Neuronal stem cell (in vitro differentiated cells): Measurements from ENCODE around the gene CDH3. TPM values are rescaled to one million over a fixed set of nuclear protein-coding genes. Genes with fewer than 3 reads are reported as not detected.

Experiments used
- DNase-seq: peaks from one replicate; pipeline ENCODE4 v3.0.0-alpha.2; 2013; ENCODE audit warnings: low spot score
- H2AFZ ChIP-seq: one replicate; pipeline ENCODE4 v1.6.1; 2013; ENCODE audit warnings: mild to moderate bottlenecking, low read length, inconsistent platforms
- H2AK5ac ChIP-seq: 2 replicates; pipeline ENCODE4 v1.6.1; 2013; ENCODE audit warnings: low read depth, mild to moderate bottlenecking, inconsistent platforms, low read length, moderate library complexity, mixed read lengths
- H2BK120ac ChIP-seq: 2 replicates; pipeline ENCODE4 v1.6.1; 2013; ENCODE audit warnings: low read depth, mild to moderate bottlenecking, inconsistent platforms, low read length, moderate library complexity, mixed read lengths
- H2BK12ac ChIP-seq: one replicate; pipeline ENCODE4 v1.6.1; 2013; ENCODE audit warnings: low read length, inconsistent platforms
- H2BK15ac ChIP-seq: 2 replicates; pipeline ENCODE4 v1.6.1; 2013; ENCODE audit warnings: mild to moderate bottlenecking, low read length, inconsistent platforms, mixed read lengths
- H2BK5ac ChIP-seq: one replicate; pipeline ENCODE4 v1.6.1; 2013; ENCODE audit warnings: inconsistent platforms, mild to moderate bottlenecking, low read length, moderate library complexity
- H3K14ac ChIP-seq: one replicate; pipeline ENCODE4 v1.6.1; 2013; ENCODE audit warnings: low read length, inconsistent platforms
- H3K18ac ChIP-seq: 2 replicates; pipeline ENCODE4 v1.6.1; 2013; ENCODE audit warnings: low read length, inconsistent platforms
- H3K23ac ChIP-seq: 2 replicates; pipeline ENCODE4 v1.6.1; 2013; ENCODE audit warnings: low read depth, mild to moderate bottlenecking, mixed read lengths, low read length, inconsistent platforms; ENCODE audit not compliant: poor library complexity
- H3K27ac ChIP-seq: replicated peaks from 3 replicates; pipeline ENCODE4 v1.5.1; 2013; ENCODE audit warnings: low read length, inconsistent platforms
- H3K27me3 ChIP-seq, 3 experiments: 2 replicates each; pipeline ENCODE4 v1.6.1; 2013; ENCODE audit warnings: low read length in 3 of 3, mild to moderate bottlenecking in 2 of 3, inconsistent platforms in 1 of 3, low read depth in 1 of 3, mixed read lengths in 1 of 3, moderate library complexity in 1 of 3; ENCODE audit not compliant: control insufficient read depth in 3 of 3, insufficient read depth in 3 of 3
- H3K36me3 ChIP-seq, 2 donors: replicated peaks in 1 of 2; 2 replicates each; pipeline ENCODE4 v1.6.1; 2013; ENCODE audit warnings: low read length in 2 of 2; ENCODE audit not compliant: control insufficient read depth in 2 of 2, insufficient read depth in 2 of 2
- H3K4ac ChIP-seq: 2 replicates; pipeline ENCODE4 v1.6.1; 2013; ENCODE audit warnings: inconsistent platforms, mild to moderate bottlenecking, low read length, moderate library complexity
- H3K4me1 ChIP-seq, 2 donors: 1 replicate in 1 of 2; 2 replicates in 1 of 2; pipeline ENCODE4 v1.6.1; 2013; ENCODE audit warnings: low read length in 2 of 2, low read depth in 1 of 2; ENCODE audit not compliant: control insufficient read depth in 2 of 2, insufficient read depth in 1 of 2
- H3K4me2 ChIP-seq: one replicate; pipeline ENCODE4 v1.6.1; 2013; ENCODE audit warnings: mild to moderate bottlenecking, low read length, inconsistent platforms; ENCODE audit not compliant: insufficient read depth, poor library complexity, severe bottlenecking
- H3K4me3 ChIP-seq, 2 donors: 2 replicates each; pipeline ENCODE4 v1.5.1; 2013; ENCODE audit warnings: low read length in 2 of 2, mild to moderate bottlenecking in 2 of 2, inconsistent platforms in 1 of 2, moderate library complexity in 1 of 2
- H3K79me1 ChIP-seq: one replicate; pipeline ENCODE4 v1.6.1; 2013; ENCODE audit warnings: low read depth, mild to moderate bottlenecking, inconsistent platforms, low read length, moderate library complexity
- H3K9ac ChIP-seq: one replicate; pipeline ENCODE4 v1.6.1; 2013; ENCODE audit warnings: mild to moderate bottlenecking, low read depth, low read length, inconsistent platforms; ENCODE audit not compliant: poor library complexity
- H3K9me3 ChIP-seq, 2 donors: replicated peaks in 1 of 2; 2 replicates each; pipeline versions ENCODE3 to v1.6.1; 2013; ENCODE audit warnings: low read length in 2 of 2, mild to moderate bottlenecking in 2 of 2, inconsistent platforms in 1 of 2, low read depth in 1 of 2, mixed read lengths in 1 of 2, moderate library complexity in 1 of 2; ENCODE audit not compliant: control insufficient read depth in 2 of 2, insufficient read depth in 1 of 2
- H4K8ac ChIP-seq: one replicate; pipeline ENCODE4 v1.6.1; 2013; ENCODE audit warnings: low read depth, mild to moderate bottlenecking, inconsistent platforms, low read length, moderate library complexity
- H4K91ac ChIP-seq: one replicate; pipeline ENCODE4 v1.6.1; 2013; ENCODE audit warnings: low read length, low read depth, mild to moderate bottlenecking, inconsistent platforms; ENCODE audit not compliant: poor library complexity
- WGBS, 2 donors: extraction: QIAGEN DNeasy Blood & Tissue Kit; methylation state at CpG; one replicate each; pipeline ENCODE4 v1.1.7; 2013; ENCODE audit warnings: missing lambda C conversion rate in 2 of 2, mixed read lengths in 1 of 2; ENCODE audit not compliant: insufficient read length in 2 of 2, insufficient replicate concordance in 1 of 2; ENCODE audit errors: extremely low coverage in 2 of 2; 5-methylcytosine and 5-hydroxymethylcytosine counted together
- polyA plus RNA-seq, 2 experiments: library from polyadenylated mRNA; stranded (reverse); fragments of 200-250 nt; gene quantifications; one replicate each; pipeline ENCODE4 v1.2.3, GENCODE V29; 2013

The CDH3 gene
- 11.8 TPM for polyA plus RNA-seq (2013, experiment 1 of 2)
- 10.5 TPM for polyA plus RNA-seq (2013, experiment 2 of 2)

GRCh38 chr16:68644715-68645493 lies at the start of gene CDH3:
Gene CDH3, plus strand, starts transcription at chr16:68645310. Its CDS starts 70 bp downstream, at chr16:68645380.
- Histone ChIP-seq H3K18ac (peak within 1 kb of the TSS; percentile 100), H3K4ac (peak within 1 kb of the TSS; percentile 87), H3K9ac (peak within 1 kb of the TSS; percentile 88), H2BK15ac (peak within 1 kb of the TSS; percentile 98), H2AK5ac (peak within 1 kb of the TSS; percentile 98), H4K8ac (no peak within 1 kb of the TSS), H2BK5ac (peak within 1 kb of the TSS; percentile 80), H3K27ac (peak within 1 kb of the TSS; percentile 24), H4K91ac (peak within 1 kb of the TSS; percentile 96), H3K4me3 (peak within 1 kb of the TSS; percentile 71 to 72), H3K79me1 (no peaks in the 10 kb centered on the region), H3K14ac (peak within 1 kb of the TSS; percentile 95), H3K27me3 (peaks cover 0 to 17% (median 10%) of the 10 kb centered on the region in 3 experiments), H3K4me1 (peaks cover 21 to 22% of the 10 kb centered on the region in 2 donors), H3K23ac (peak within 1 kb of the TSS; percentile 77), H2BK120ac (peak within 1 kb of the TSS; percentile 93), H3K36me3 (no peaks in the 10 kb centered on the region), H3K9me3 (peaks cover 0 to 3% of the 10 kb centered on the region in 2 donors), H3K4me2 (peak within 1 kb of the TSS; percentile 97), H2BK12ac (peak within 1 kb of the TSS; percentile 93), H2AFZ (peak within 1 kb of the TSS; percentile 98)
- no peak for DNase-seq
- WGBS, 2 donors = no CpG with 5 or more reads among the region's 53 CpGs

GRCh38 chr16:68596266-68596665 lies 48.8 kb upstream of the CDH3 start:
- no CpG with 5 or more reads among the region's 6 CpGs for WGBS, 2 donors
- Histone ChIP-seq H3K4ac (no peak overlapping the region), H3K79me1 (no peaks in the 10 kb centered on the region), H3K27me3 (no peaks in the 10 kb centered on the region), H2BK12ac (no peak overlapping the region), H2AFZ (no peak overlapping the region), H2AK5ac (no peak overlapping the region), H2BK5ac (no peak overlapping the region), H3K9ac (no peak overlapping the region), H3K4me2 (no peak overlapping the region), H4K91ac (no peak overlapping the region), H3K23ac (no peak overlapping the region), H3K14ac (no peak overlapping the region), H2BK120ac (no peak overlapping the region), H3K18ac (no peak overlapping the region), H3K36me3 (peaks cover 0 to 1% of the 10 kb centered on the region in 2 donors), H3K4me1 (peaks cover 1 to 3% of the 10 kb centered on the region in 2 donors), H3K9me3 (no peaks in the 10 kb centered on the region), H2BK15ac (no peak overlapping the region), H3K27ac (no peak overlapping the region), H3K4me3 (no peak overlapping the region), H4K8ac (no peak overlapping the region)
- DNase-seq = no peak

- Histone ChIP-seq H2BK12ac (no peak overlapping the region), H4K8ac (no peak overlapping the region), H3K4me1 (peaks cover 1 to 3% of the 10 kb centered on the region in 2 donors), H3K14ac (no peak overlapping the region), H3K27ac (no peak overlapping the region), H3K4me2 (no peak overlapping the region), H3K4ac (no peak overlapping the region), H3K18ac (no peak overlapping the region), H2BK15ac (no peak overlapping the region), H3K4me3 (no peak overlapping the region), H3K79me1 (no peaks in the 10 kb centered on the region), H3K9ac (no peak overlapping the region), H3K9me3 (no peaks in the 10 kb centered on the region), H2BK5ac (no peak overlapping the region), H2AFZ (no peak overlapping the region), H3K36me3 (no peaks in the 10 kb centered on the region), H2BK120ac (no peak overlapping the region), H3K23ac (no peak overlapping the region), H2AK5ac (no peak overlapping the region), H4K91ac (no peak overlapping the region), H3K27me3 (no peaks in the 10 kb centered on the region)
- no CpG with 5 or more reads among the region's 1 CpG for WGBS, 2 donors
- no peak for DNase-seq
Observed at GRCh38 chr16:68599586-68599985, 45.5 kb upstream of the CDH3 start.

- Histone ChIP-seq H3K14ac (no peak overlapping the region), H3K18ac (no peak overlapping the region), H2BK15ac (no peak overlapping the region), H3K4me3 (no peak overlapping the region), H3K36me3 (no peaks in the 10 kb centered on the region), H2BK12ac (no peak overlapping the region), H4K8ac (no peak overlapping the region), H3K9ac (peak overlapping the region; percentile 3), H3K27me3 (no peaks in the 10 kb centered on the region), H3K4me1 (peaks cover 0 to 8% of the 10 kb centered on the region in 2 donors), H3K27ac (no peak overlapping the region), H3K4ac (no peak overlapping the region), H3K9me3 (no peaks in the 10 kb centered on the region), H2BK5ac (no peak overlapping the region), H2AFZ (no peak overlapping the region), H2AK5ac (no peak overlapping the region), H3K4me2 (no peak overlapping the region), H2BK120ac (no peak overlapping the region), H4K91ac (no peak overlapping the region), H3K79me1 (no peaks in the 10 kb centered on the region), H3K23ac (peak overlapping the region; percentile 1)
- no CpG with 5 or more reads among the region's 5 CpGs for WGBS, 2 donors
- no peak for DNase-seq
Observed at GRCh38 chr16:68605746-68606145, 39.4 kb upstream of the CDH3 start.
